GM19239 (cell line): ENCODE results near the gene USP17L15.
"Not testable (repeated sequence)": the region's sequence is repeated elsewhere in the genome, so short reads cannot be mapped to it uniquely, and the experiment has no call there.

Experiments
- DNase-seq: peaks from one replicate; pipeline ENCODE4 v3.0.0; 2011; ENCODE audit warnings: low spot score; ENCODE audit not compliant: insufficient read length
- FAIRE-seq: peaks from 2 replicates; lab custom pipeline; 2011; peaks lifted over from hg19 to GRCh38; lab: Jason Lieb, UNC

Gene USP17L15

GRCh38 chr4:9234085-9234484, at the start of gene USP17L15:
USP17L15 (plus strand) TSS chr4:9234385; CDS start chr4:9234385, 0 bp downstream.
- DNase-seq, result not testable (repeated sequence)

GRCh38 chr4:9210357-9210756, 23.8 kb upstream of the USP17L15 start, which contains the start of gene USP17L10:
USP17L10 (plus strand) TSS chr4:9210657; CDS start chr4:9210657, 0 bp downstream.
- DNase-seq, FAIRE-seq: not testable (repeated sequence)

More at GRCh38 chr4:9234085-9234484, at the start of gene USP17L15:
- not testable (repeated sequence) for FAIRE-seq

GRCh38 chr4:9214701-9215100, 19.5 kb upstream of the USP17L15 start:
- not testable (repeated sequence) for DNase-seq, FAIRE-seq

GRCh38 chr4:9215105-9215504, 19.1 kb upstream of the USP17L15 start, which contains the start of gene USP17L11:
USP17L11 (plus strand) TSS chr4:9215405; CDS start chr4:9215405, 0 bp downstream.
- DNase-seq, result not testable (repeated sequence)

GRCh38 chr4:9219852-9220251, 14.3 kb upstream of the USP17L15 start, which contains the start of gene USP17L12:
USP17L12 (plus strand) TSS chr4:9220152; CDS start chr4:9220152, 0 bp downstream.
- DNase-seq, FAIRE-seq: not testable (repeated sequence)

More at GRCh38 chr4:9215105-9215504, 19.1 kb upstream of the USP17L15 start, which contains the start of gene USP17L11:
- FAIRE-seq, result not testable (repeated sequence)

- not testable (repeated sequence) for FAIRE-seq
Measured at GRCh38 chr4:9224596-9224995, 9.6 kb upstream of the USP17L15 start, which contains the start of gene USP17L13. USP17L13 (plus strand) TSS chr4:9224896; CDS start chr4:9224896, 0 bp downstream.

GRCh38 chr4:9230249-9230648, 3.9 kb upstream of the USP17L15 start:
- not testable (repeated sequence) for FAIRE-seq, DNase-seq

More at GRCh38 chr4:9224596-9224995, 9.6 kb upstream of the USP17L15 start, which contains the start of gene USP17L13:
- DNase-seq, result not testable (repeated sequence)

- not testable (repeated sequence) for DNase-seq, FAIRE-seq
Measured at GRCh38 chr4:9238461-9238860, 4.3 kb downstream of the USP17L15 start.

- FAIRE-seq, result not testable (repeated sequence)
Measured at GRCh38 chr4:9243579-9243978, 9.4 kb downstream of the USP17L15 start, which contains the start of gene USP17L17. USP17L17 (plus strand) TSS chr4:9243879; CDS start chr4:9243879, 0 bp downstream.

GRCh38 chr4:9247953-9248680, 13.9 kb downstream of the USP17L15 start, which contains the start of gene USP17L18:
USP17L18 (plus strand) TSS chr4:9248630; CDS start chr4:9248630, 0 bp downstream.
- DNase-seq, FAIRE-seq: not testable (repeated sequence)

More at GRCh38 chr4:9243579-9243978, 9.4 kb downstream of the USP17L15 start, which contains the start of gene USP17L17:
- DNase-seq, result not testable (repeated sequence)

- DNase-seq, FAIRE-seq: not testable (repeated sequence)
Measured at GRCh38 chr4:9253078-9253477, 18.9 kb downstream of the USP17L15 start, which contains the start of gene USP17L19. USP17L19 (plus strand) TSS chr4:9253378; CDS start chr4:9253378, 0 bp downstream.

- FAIRE-seq, DNase-seq: not testable (repeated sequence)
Measured at GRCh38 chr4:9257824-9258223, 23.6 kb downstream of the USP17L15 start, which contains the start of gene USP17L20. USP17L20 (plus strand) TSS chr4:9258124; CDS start chr4:9258124, 0 bp downstream.

- DNase-seq, FAIRE-seq: not testable (repeated sequence)
Measured at GRCh38 chr4:9262572-9262971, 28.4 kb downstream of the USP17L15 start, which contains the start of gene USP17L21. USP17L21 (plus strand) TSS chr4:9262872; CDS start chr4:9262872, 0 bp downstream.

GRCh38 chr4:9267319-9267718, 33.1 kb downstream of the USP17L15 start, which contains the start of gene USP17L22:
USP17L22 (plus strand) TSS chr4:9267619; CDS start chr4:9267619, 0 bp downstream.
- not testable (repeated sequence) for DNase-seq, FAIRE-seq

GRCh38 chr4:9271719-9272118, 37.5 kb downstream of the USP17L15 start:
- DNase-seq, FAIRE-seq: not testable (repeated sequence)
